HL-60 (cell line): ENCODE measurements around the gene GCNT4.

ENCODE experiments used
- CTCF ChIP-seq: IDR thresholded peaks from one replicate; pipeline ENCODE4 v1.5.1; 2011; ENCODE audit warnings: low read length, control low read depth, inconsistent platforms; ENCODE audit not compliant: insufficient read depth
- GABPA ChIP-seq: IDR thresholded peaks from 2 replicates; pipeline ENCODE4 v1.6.1; 2012; ENCODE audit warnings: low read depth
- POLR2AphosphoS5 ChIP-seq: IDR thresholded peaks from 2 replicates; pipeline ENCODE4 v1.6.1; 2012; ENCODE audit warnings: low read depth
- TF ChIP-seq, protein P1 (sequence below): IDR thresholded peaks from 2 replicates; pipeline ENCODE4 v1.6.1; 2012; ENCODE audit warnings: low read depth; ENCODE audit not compliant: insufficient replicate concordance

GRCh38 chr5:75018805-75019587 is 33.4 kb downstream of the GCNT4 start:
- no peak for TF ChIP-seq CTCF
- no peak for TF ChIP-seq GABPA
- TF ChIP-seq POLR2AphosphoS5 = no peak
- TF ChIP-seq, protein P1, sequence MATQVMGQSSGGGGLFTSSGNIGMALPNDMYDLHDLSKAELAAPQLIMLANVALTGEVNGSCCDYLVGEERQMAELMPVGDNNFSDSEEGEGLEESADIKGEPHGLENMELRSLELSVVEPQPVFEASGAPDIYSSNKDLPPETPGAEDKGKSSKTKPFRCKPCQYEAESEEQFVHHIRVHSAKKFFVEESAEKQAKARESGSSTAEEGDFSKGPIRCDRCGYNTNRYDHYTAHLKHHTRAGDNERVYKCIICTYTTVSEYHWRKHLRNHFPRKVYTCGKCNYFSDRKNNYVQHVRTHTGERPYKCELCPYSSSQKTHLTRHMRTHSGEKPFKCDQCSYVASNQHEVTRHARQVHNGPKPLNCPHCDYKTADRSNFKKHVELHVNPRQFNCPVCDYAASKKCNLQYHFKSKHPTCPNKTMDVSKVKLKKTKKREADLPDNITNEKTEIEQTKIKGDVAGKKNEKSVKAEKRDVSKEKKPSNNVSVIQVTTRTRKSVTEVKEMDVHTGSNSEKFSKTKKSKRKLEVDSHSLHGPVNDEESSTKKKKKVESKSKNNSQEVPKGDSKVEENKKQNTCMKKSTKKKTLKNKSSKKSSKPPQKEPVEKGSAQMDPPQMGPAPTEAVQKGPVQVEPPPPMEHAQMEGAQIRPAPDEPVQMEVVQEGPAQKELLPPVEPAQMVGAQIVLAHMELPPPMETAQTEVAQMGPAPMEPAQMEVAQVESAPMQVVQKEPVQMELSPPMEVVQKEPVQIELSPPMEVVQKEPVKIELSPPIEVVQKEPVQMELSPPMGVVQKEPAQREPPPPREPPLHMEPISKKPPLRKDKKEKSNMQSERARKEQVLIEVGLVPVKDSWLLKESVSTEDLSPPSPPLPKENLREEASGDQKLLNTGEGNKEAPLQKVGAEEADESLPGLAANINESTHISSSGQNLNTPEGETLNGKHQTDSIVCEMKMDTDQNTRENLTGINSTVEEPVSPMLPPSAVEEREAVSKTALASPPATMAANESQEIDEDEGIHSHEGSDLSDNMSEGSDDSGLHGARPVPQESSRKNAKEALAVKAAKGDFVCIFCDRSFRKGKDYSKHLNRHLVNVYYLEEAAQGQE = no peak
